GM12872 (cell line): Measurements from ENCODE around the gene IFNA1.

Experiments used
- CTCF ChIP-seq: IDR thresholded peaks from 3 replicates; pipeline ENCODE4 v1.5.1; 2011; ENCODE audit warnings: low read depth, mild to moderate bottlenecking, low read length, moderate library complexity; ENCODE audit not compliant: insufficient read depth

IFNA1 gene

GRCh38 chr9:21440139-21440538, at the start of gene IFNA1:
IFNA1 (plus strand) TSS chr9:21440439; CDS start chr9:21440508, 69 bp downstream.
- no peak for TF ChIP-seq CTCF

DNA sequence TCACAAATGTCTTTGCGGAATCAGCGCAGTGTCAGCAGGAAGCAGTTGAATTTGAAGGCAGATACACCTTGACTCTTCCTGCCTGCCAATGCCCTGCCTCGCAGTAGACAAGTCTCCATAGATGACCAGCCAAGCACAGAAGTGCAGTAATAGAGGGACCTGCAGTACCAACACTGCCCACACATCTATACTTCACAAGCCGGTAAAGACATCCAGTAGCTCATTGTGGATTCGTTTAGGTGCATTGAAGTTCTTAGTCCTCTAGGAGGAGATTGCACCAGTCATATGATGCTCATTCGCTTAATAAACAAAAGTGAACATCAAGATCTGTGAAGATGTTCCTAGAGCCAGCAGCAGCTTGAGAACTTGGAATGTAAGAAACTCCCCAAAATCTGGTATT, 48.0 kb upstream of the IFNA1 start:
- TF ChIP-seq CTCF = peak; percentile 72

DNA sequence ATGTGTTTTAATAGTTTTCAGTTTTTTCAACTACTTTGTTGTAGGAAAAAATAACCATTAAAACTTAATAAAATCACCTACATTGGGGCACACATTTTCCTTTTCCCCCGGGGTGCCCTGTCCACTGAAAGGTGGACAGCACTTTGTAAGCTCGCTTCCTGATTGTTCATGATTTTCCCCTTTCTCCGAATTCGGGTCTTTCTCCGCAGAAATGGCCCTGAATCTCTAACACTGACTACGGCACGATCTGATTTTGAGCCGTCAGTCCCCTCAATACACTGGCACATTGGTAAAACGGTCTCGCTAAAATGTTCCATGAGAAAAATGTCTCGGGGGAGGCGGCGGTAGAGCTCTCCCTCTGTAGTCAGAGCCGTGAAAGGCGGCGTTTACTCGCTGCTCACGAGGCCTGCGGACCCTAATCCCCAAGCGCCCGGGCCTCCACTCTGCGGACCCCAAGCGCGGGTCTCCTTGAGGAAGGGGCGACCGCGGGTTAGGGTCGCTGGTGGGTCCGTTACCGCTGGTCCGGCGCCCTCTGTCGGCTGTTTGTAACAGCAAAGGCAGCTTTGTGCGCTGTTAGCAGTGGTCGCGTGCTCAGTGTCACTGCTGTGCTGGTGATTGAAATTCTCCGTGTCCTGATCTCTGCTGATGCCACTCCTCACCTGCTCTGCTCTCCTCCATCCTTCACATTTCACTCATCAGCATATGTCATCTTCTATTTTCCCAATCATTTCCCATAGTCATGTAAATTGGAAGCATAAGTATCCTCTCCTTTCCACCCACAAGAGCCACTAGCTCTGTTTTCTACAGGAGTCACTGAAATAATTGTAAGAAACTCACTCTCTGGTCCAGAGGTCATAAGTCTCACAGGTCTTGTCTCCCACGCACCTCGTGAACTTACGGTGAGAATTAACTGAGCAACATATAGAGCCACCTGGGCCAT, 44.2 kb upstream of the IFNA1 start:
- peak; percentile 92 for TF ChIP-seq CTCF

DNA sequence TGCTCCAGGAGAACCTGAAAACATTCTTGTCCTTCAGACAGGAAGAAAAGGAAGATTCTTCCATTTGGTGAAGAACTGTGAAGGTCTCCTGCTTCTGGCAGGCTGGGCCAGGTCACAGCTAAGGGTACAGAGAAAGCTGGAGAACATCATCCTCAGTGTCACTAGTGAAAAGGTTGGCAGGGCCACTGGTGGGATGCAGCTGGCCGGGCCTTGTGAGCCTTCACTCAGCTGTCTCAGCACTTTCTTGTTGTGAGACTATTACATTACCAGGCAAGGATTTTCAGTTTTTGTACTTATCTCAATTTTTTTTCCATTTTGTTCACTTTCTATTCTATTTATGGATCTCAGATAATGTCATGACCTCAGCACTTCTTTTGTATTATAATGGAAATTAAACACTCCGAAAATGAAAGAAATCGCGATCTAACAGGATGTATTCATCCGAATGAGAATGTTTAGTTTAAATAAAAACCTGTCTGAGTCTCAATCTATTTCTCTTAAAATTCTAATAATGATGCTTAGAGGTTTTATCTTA, 41.2 kb upstream of the IFNA1 start:
- no peak for TF ChIP-seq CTCF

- TF ChIP-seq CTCF = no peak
Observed at GRCh38 chr9:21399956-21400355, 40.3 kb upstream of the IFNA1 start.

DNA sequence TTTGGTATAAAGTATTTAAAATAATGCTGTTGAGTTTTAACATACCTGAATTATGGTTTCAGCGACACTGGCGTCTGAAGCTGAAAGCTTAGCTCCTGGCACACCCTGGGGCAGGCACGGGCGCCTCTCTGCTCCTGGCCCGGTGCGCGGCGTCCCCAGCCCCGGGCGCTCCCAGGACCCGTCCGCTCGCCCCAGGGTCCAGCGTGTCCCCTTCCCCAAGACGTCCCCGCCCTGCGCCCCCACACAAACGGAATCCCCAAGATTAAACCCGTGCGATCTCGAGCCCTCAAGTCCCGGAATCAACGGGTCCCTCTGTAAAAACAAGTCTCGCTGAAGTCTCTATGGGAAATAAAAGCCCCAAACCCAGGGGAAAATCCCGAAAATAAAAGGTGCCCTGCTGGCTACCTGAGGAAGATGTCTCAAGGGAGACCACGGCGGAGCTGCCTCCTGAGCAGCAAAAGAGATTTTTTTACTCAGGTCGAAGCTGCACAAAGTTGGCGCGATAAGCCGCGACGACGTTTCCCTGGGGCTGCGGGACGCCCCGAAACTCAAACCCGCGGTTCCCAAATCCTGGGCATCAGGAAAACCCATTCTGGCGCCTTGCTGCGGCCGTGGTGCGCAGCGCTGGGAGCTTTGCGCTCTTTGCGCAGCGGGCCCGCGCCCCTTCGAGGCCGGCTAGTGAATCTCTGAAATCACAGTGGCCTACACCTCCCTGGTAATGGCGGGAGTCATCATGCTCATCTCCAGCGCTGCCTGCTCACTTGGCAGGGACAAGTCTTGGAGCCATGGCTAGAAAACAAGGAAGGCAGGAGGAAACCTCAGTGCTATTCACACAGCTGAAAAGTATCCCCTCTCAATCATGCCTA, 37.6 kb upstream of the IFNA1 start:
- no peak for TF ChIP-seq CTCF

DNA sequence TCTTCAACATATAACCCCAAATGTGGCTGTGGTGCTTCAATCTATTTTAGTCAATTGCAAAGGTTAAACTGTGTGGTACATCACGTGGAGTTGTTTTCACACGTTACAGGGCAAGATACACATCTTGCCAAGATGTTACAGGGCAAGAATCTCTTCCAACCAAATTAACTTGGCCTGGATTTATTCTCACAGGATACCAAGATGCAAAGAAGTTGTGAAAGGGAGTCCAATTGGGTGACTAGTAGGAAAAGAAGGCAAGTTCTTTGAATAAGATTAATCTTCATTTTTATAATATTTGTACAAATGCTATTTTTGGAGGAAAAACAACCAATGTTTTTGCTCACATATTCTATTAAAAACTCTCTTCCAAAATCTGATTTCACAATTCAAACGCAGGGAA, 36.1 kb upstream of the IFNA1 start:
- TF ChIP-seq CTCF = no peak
